HL-60/S4 treated with retinoic acid at 250 ng/mL for 4 days and 3 days (cell line): ENCODE measurements around the gene ATP6V1E1.

Experiments used
- in situ Hi-C: fragments of 300-500 bp; cut with MboI; formaldehyde crosslinking; loops from 2 replicates; pipeline ENCODE4 v1.7.0; 2022; ENCODE audit warnings: low sequenced_read_pairs

ATP6V1E1 gene

GRCh38 chr22:17548756-17549035 lies 79.9 kb downstream of the ATP6V1E1 start:
- in situ Hi-C loops = no loop called here

GRCh38 chr22:17548010-17548755 lies 80.4 kb downstream of the ATP6V1E1 start:
- in situ Hi-C loops = no loop called here

- in situ Hi-C loops = no loop called here
Measured at GRCh38 chr22:17542452-17542851, 86.1 kb downstream of the ATP6V1E1 start.
